GM21447 (cell line): ENCODE measurements around the gene CCRL2.

ENCODE experiments used
- ATAC-seq: cut with Tn5 transposase; IDR thresholded peaks from one replicate; pipeline ENCODE4 v1.9.1; 2021; ENCODE audit not compliant: unreplicated experiment

CCRL2 gene, protein sequence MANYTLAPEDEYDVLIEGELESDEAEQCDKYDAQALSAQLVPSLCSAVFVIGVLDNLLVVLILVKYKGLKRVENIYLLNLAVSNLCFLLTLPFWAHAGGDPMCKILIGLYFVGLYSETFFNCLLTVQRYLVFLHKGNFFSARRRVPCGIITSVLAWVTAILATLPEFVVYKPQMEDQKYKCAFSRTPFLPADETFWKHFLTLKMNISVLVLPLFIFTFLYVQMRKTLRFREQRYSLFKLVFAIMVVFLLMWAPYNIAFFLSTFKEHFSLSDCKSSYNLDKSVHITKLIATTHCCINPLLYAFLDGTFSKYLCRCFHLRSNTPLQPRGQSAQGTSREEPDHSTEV

DNA sequence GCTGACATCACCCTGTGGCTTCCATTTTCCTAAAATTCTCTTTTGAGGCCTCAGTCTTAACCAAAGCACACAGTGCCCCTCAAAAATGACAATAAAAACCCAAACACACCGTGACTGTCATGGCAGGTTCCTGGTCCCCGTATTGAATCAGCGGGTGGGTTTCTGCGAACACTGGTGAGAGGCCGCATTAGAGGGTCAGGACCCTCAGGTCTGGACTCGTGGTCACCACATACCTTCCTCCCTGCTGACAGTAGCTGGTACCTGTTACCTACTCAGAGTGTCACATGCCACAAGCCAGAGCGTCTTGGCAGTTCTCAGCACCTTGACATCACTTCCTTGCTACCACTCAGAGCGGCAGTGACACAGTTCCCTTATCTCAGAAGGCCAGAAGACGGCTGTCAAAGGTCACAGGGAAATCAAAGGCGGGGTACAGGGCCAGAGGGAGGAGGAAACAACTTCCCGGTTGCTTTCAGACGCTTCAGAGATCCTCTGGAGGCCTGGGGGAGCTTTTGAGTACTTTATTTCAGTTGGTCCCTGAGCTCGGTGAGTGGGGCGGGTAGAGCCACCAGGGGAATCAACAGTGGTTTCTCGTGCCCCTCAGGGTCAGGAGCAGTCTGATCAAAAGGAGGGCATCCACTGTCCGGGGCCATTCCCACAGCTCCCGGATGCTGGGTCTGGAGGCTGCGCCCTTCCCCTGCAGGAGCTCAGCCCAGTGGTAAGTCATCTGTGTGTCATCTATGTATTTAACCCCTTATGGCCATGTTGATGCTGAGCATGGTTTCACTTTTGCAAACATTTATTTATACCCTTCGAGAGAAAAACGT, at the start of gene CCRL2, which contains the start of gene CCR5AS:
CCRL2 (plus strand) TSS at position 472 of the 824 bp plus-strand sequence. CDS start 821 bp downstream, outside the sequence.
CCR5AS (minus strand) TSS at position 279 of the 824 bp plus-strand sequence.
- ATAC-seq: no peak

DNA sequence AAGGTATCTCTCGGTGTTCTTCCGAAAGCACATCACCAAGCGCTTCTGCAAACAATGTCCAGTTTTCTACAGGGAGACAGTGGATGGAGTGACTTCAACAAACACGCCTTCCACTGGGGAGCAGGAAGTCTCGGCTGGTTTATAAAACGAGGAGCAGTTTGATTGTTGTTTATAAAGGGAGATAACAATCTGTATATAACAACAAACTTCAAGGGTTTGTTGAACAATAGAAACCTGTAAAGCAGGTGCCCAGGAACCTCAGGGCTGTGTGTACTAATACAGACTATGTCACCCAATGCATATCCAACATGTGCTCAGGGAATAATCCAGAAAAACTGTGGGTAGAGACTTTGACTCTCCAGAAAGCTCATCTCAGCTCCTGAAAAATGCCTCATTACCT, 48.6 kb upstream of the CCRL2 start:
- ATAC-seq: no peak

DNA sequence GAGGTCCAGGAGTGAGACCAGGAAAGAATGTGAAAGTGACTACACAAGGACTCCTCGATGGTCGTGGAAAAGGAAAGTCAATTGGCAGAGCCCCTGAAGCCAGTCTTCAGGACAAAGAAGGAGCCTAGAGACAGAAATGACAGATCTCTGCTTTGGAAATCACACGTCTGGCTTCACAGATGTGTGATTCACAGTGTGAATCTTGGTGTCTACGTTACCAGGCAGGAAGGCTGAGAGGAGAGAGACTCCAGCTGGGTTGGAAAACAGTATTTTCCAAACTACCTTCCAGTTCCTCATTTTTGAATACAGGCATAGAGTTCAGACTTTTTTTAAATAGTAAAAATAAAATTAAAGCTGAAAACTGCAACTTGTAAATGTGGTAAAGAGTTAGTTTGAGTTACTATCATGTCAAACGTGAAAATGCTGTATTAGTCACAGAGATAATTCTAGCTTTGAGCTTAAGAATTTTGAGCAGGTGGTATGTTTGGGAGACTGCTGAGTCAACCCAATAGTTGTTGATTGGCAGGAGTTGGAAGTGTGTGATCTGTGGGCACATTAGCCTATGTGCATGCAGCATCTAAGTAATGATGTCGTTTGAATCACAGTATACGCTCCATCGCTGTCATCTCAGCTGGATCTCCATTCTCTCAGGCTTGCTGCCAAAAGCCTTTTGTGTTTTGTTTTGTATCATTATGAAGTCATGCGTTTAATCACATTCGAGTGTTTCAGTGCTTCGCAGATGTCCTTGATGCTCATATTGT, 47.1 kb upstream of the CCRL2 start:
- no peak for ATAC-seq

DNA sequence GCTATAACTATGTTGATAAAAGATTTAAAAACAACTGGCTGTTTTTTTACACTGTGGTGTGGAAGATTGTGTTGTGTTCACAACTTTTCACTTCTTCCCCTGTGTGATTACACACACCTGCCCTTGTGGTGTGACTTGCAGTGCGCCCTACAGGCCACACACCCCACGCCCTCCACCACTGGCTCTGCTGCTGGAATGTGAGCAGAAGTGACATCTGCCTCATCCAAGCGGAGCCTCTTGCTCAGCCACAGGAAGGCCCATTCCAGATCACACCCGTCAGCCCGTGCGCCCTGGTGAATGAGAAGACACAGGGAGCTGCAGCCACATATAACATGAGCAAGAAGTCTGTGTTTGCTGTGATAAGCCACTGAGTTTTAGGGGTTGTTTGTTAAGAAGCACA, 46.2 kb upstream of the CCRL2 start:
- no peak for ATAC-seq

DNA sequence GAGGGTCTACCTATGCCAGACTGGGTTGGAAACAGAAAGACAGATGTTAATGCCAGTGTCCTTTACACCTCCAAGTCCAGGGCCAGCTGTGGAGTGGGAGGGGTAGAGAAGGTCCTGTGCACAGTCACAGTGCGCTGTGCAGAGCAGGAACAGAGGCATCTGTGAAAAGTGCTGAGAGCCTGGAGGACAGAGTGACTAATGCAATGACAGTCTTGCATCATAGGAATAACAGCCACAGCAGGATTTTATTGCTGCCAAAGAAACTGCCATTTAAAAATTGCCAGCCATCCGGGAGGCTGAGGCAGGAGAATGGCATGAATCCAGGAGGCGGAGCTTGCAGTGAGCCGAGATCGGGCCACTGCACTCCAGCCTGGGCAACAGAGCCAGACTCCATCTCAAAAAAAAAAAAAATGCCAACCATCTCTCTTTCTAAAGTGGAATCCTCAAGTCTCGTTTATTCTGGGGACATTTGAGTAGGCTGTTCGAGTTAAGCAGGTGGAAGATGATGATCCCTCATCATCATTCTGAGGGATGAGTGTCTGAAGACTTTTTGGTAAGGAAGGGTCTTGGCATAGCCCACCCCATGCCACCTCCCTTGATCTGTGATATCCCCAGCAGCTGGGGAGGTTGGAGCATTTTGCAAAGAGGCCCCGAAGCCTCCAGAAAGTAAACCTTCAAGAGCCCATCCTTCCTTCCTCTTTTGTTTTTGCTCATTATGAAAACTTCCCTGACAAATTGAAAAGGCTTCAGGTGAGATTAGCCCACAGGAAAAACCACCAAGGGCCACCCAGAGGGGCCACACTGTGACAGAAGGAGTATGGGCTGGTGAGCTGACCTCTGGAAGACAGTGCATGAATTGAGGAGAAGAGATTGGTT, 45.4 kb upstream of the CCRL2 start:
- no peak for ATAC-seq

DNA sequence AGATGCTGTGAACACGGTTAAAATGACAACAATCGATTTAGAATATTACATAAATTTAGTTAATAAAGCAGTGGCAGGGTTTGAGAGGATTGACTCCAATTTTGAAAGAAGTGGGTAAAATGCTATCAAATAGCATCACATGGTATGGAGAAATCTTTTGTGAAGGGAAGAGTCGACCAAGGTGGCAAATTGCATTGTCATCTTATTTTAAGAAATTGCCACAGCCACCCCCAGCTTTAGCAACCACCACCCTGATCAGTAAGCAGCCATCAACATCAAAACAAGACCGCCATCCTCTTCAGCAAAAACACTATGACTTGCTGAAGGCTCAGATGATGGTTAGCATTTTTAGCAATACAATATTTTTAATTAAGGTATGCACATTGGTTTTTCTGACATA, 42.0 kb upstream of the CCRL2 start:
- ATAC-seq: no peak

DNA sequence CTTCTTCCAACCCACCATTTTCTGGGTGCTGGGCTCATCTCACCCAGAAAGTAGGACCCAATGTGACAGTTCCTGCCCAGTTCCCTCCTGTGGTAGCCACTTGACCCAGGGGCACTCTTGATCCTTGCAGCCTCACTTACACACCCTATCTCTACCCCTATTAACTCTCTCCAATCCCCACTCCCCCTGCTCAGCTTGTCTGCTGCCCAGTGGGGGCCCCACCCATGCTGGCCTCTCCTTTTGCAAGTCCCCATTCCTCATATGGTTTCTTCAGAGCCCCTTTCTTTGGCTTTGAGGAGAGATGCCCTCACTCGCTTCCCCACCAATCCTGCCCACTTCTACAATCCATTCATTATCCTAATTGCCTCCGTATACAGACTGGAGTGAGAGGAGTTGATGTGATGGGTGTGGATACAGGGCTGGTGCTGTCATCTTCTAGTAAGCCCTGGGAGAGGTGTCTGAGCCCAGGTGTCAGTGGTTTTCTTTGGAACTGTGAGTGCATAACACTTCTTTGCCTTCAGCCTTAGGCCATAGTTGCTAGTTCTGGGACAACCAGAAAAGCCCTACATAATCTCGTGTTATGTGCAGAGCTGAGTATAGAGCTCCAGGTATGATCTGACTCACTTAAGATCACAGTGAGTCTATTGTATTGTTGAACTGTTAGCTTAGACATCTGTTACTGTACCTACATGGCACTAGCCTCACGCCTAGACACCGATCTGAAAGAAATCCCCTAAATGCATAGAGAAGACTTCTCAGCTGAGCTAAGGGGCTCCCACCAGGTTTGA, 41.1 kb upstream of the CCRL2 start:
- no peak for ATAC-seq

DNA sequence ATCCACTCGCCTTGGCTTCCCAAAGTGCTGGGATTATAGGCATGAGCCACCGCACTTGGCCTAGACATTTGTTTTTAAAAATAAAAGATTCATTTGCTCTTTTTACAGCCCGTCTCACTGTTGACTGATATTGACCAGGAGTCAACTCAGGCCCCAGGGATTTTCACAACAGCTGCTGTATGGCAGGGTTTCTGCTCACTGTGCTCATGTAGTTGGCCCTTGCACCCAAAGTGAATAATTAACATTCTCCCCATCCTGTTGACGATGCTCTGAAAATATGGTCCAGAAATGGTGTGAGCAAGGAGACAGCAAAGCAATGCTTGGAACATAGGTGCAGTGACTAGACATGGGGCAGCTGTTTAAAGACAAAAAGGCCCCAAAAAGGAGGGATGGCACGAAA, 39.2 kb upstream of the CCRL2 start:
- ATAC-seq: no peak

DNA sequence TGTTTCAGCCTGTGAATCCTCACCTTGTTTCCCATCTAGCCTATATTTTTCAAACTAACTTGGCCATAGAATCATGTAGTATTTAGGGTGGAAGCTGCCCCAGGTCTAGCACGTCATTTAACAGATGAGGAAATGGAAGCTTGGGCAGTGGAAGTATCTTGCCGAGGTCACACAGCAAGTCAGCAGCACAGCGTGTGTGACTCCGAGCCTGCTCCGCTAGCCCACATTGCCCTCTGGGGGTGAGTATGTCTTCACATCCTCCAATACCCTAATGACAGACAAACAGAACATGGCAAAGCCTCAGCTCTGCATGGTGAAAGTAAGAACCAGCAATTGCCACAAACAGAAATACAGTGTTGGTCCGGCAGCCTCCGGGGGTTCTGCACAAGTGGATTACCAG, 38.5 kb upstream of the CCRL2 start:
- ATAC-seq: peak; percentile 57

DNA sequence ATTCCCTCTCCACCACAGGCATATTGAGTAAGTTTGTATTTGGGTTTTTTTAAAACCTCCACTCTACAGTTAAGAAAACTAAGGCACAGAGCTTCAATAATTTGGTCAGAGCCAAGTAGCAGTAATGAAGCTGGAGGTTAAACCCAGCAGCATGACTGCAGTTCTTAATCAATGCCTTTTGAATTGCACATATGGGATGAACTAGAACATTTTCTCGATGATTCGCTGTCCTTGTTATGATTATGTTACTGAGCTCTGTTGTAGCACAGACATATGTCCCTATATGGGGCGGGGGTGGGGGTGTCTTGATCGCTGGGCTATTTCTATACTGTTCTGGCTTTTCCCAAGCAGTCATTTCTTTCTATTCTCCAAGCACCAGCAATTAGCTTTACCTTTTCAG, 37.9 kb upstream of the CCRL2 start:
- no peak for ATAC-seq

DNA sequence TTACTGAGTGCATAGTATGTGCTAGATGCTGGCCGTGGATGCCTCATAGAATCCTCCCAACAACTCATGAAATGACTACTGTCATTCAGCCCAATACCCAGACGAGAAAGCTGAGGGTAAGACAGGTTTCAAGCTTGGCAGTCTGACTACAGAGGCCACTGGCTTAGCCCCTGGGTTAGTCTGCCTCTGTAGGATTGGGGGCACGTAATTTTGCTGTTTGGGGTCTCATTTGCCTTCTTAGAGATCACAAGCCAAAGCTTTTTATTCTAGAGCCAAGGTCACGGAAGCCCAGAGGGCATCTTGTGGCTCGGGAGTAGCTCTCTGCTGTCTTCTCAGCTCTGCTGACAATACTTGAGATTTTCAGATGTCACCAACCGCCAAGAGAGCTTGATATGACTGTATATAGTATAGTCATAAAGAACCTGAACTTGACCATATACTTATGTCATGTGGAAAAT, 37.4 kb upstream of the CCRL2 start:
- peak; percentile 57 for ATAC-seq

DNA sequence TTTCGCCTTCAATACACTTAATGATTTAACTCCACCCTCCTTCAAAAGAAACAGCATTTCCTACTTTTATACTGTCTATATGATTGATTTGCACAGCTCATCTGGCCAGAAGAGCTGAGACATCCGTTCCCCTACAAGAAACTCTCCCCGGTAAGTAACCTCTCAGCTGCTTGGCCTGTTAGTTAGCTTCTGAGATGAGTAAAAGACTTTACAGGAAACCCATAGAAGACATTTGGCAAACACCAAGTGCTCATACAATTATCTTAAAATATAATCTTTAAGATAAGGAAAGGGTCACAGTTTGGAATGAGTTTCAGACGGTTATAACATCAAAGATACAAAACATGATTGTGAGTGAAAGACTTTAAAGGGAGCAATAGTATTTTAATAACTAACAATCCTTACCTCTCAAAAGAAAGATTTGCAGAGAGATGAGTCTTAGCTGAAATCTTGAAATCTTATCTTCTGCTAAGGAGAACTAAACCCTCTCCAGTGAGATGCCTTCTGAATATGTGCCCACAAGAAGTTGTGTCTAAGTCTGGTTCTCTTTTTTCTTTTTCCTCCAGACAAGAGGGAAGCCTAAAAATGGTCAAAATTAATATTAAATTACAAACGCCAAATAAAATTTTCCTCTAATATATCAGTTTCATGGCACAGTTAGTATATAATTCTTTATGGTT, 36.1 kb upstream of the CCRL2 start, which contains the start of gene CCR5:
CCR5 (plus strand) TSS at position 108 of the 680 bp plus-strand sequence. CDS start 1,957 bp downstream, outside the sequence.
- ATAC-seq: no peak

DNA sequence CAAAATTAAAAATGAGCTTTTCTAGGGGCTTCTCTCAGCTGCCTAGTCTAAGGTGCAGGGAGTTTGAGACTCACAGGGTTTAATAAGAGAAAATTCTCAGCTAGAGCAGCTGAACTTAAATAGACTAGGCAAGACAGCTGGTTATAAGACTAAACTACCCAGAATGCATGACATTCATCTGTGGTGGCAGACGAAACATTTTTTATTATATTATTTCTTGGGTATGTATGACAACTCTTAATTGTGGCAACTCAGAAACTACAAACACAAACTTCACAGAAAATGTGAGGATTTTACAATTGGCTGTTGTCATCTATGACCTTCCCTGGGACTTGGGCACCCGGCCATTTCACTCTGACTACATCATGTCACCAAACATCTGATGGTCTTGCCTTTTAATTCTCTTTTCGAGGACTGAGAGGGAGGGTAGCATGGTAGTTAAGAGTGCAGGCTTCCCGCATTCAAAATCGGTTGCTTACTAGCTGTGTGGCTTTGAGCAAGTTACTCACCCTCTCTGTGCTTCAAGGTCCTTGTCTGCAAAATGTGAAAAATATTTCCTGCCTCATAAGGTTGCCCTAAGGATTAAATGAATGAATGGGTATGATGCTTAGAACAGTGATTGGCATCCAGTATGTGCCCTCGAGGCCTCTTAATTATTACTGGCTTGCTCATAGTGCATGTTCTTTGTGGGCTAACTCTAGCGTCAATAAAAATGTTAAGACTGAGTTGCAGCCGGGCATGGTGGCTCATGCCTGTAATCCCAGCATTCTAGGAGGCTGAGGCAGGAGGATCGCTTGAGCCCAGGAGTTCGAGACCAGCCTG, 35.3 kb upstream of the CCRL2 start:
- no peak for ATAC-seq

DNA sequence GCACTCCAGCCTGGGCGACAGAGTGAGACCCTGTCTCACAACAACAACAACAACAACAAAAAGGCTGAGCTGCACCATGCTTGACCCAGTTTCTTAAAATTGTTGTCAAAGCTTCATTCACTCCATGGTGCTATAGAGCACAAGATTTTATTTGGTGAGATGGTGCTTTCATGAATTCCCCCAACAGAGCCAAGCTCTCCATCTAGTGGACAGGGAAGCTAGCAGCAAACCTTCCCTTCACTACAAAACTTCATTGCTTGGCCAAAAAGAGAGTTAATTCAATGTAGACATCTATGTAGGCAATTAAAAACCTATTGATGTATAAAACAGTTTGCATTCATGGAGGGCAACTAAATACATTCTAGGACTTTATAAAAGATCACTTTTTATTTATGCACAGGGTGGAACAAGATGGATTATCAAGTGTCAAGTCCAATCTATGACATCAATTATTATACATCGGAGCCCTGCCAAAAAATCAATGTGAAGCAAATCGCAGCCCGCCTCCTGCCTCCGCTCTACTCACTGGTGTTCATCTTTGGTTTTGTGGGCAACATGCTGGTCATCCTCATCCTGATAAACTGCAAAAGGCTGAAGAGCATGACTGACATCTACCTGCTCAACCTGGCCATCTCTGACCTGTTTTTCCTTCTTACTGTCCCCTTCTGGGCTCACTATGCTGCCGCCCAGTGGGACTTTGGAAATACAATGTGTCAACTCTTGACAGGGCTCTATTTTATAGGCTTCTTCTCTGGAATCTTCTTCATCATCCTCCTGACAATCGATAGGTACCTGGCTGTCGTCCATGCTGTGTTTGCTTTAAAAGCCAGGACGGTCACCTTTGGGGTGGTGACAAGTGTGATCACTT, 34.3 kb upstream of the CCRL2 start:
- no peak for ATAC-seq

DNA sequence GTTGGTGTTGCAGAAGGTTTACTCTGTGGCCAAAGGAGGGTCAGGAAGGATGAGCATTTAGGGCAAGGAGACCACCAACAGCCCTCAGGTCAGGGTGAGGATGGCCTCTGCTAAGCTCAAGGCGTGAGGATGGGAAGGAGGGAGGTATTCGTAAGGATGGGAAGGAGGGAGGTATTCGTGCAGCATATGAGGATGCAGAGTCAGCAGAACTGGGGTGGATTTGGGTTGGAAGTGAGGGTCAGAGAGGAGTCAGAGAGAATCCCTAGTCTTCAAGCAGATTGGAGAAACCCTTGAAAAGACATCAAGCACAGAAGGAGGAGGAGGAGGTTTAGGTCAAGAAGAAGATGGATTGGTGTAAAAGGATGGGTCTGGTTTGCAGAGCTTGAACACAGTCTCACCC, 32.3 kb upstream of the CCRL2 start:
- ATAC-seq: no peak

DNA sequence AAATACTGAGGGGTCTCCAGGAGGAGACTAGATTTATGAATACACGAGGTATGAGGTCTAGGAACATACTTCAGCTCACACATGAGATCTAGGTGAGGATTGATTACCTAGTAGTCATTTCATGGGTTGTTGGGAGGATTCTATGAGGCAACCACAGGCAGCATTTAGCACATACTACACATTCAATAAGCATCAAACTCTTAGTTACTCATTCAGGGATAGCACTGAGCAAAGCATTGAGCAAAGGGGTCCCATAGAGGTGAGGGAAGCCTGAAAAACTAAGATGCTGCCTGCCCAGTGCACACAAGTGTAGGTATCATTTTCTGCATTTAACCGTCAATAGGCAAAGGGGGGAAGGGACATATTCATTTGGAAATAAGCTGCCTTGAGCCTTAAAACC, 31.8 kb upstream of the CCRL2 start:
- no peak for ATAC-seq

DNA sequence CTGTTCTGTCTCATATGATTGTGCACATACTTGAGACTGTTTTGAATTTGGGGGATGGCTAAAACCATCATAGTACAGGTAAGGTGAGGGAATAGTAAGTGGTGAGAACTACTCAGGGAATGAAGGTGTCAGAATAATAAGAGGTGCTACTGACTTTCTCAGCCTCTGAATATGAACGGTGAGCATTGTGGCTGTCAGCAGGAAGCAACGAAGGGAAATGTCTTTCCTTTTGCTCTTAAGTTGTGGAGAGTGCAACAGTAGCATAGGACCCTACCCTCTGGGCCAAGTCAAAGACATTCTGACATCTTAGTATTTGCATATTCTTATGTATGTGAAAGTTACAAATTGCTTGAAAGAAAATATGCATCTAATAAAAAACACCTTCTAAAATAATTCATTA, 31.2 kb upstream of the CCRL2 start:
- no peak for ATAC-seq
